Adrenal gland (tissue), 5 donors: ENCODE measurements around the gene CHPF2.

ENCODE experiments used
- POLR2A ChIP-seq, 2 donors: fragments of 450-650 bp; IDR thresholded peaks; one replicate each; pipeline ENCODE4 v1.6.1; 2017; ENCODE audit warnings: antibody characterized with exemption in 2 of 2, mild to moderate bottlenecking in 2 of 2, moderate library complexity in 1 of 2
- TF ChIP-seq, protein P1 (sequence below), 6 experiments: fragments of 450-650 bp in 4 of 6; fragments of 200-600 bp in 2 of 6; sonication (generic) in 1 of 6; IDR thresholded peaks; 1 replicate in 5 of 6; 2 replicates in 1 of 6; pipeline versions ENCODE4 v1.5.1 to v1.8.0; 2016 to 2021; ENCODE audit warnings: antibody characterized with exemption in 6 of 6, mild to moderate bottlenecking in 2 of 6, moderate library complexity in 1 of 6
- donor health status: DM: no; HTN: no; CAD: no.

- TF ChIP-seq, protein P1, sequence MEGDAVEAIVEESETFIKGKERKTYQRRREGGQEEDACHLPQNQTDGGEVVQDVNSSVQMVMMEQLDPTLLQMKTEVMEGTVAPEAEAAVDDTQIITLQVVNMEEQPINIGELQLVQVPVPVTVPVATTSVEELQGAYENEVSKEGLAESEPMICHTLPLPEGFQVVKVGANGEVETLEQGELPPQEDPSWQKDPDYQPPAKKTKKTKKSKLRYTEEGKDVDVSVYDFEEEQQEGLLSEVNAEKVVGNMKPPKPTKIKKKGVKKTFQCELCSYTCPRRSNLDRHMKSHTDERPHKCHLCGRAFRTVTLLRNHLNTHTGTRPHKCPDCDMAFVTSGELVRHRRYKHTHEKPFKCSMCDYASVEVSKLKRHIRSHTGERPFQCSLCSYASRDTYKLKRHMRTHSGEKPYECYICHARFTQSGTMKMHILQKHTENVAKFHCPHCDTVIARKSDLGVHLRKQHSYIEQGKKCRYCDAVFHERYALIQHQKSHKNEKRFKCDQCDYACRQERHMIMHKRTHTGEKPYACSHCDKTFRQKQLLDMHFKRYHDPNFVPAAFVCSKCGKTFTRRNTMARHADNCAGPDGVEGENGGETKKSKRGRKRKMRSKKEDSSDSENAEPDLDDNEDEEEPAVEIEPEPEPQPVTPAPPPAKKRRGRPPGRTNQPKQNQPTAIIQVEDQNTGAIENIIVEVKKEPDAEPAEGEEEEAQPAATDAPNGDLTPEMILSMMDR (IDR thresholded peaks at IDR 0.05) = no peak
- TF ChIP-seq POLR2A (IDR thresholded peaks at IDR 0.05) = no peak
These were observed 28.6 kb downstream of the CHPF2 start for GRCh38 chr7:151260883-151261282.
